Neural cell (in vitro differentiated cells): ENCODE results near the gene LDLRAD3. TPM values are rescaled to one million over a fixed set of nuclear protein-coding genes. Genes with fewer than 3 reads are reported as not detected.

Experiments used
- H2AFZ ChIP-seq: fragments of 200-600, 300-800 bp; sonication (generic), shearing (Covaris generic); 2 replicates; pipeline ENCODE4 v1.6.0; 2014; ENCODE audit warnings: low read depth, mild to moderate bottlenecking, antibody characterized with exemption, low read length, moderate library complexity
- H3F3A ChIP-seq: fragments of 200-600 bp; shearing (Covaris generic); 2 replicates; pipeline ENCODE4 v1.6.1; 2016; ENCODE audit warnings: mild to moderate bottlenecking, moderate library complexity, mixed read lengths, antibody characterized with exemption, low read length; ENCODE audit not compliant: insufficient read depth, poor library complexity, severe bottlenecking
- H3K27ac ChIP-seq: fragments of 200-600, 300-800 bp; sonication (generic), shearing (Covaris generic); 2 replicates; pipeline ENCODE4 v1.5.1; 2014; ENCODE audit warnings: mild to moderate bottlenecking, low read length, moderate library complexity
- H3K27me3 ChIP-seq: fragments of 300-800, 200-600 bp; sonication (generic), shearing (Covaris generic); 2 replicates; pipeline ENCODE4 v1.6.0; 2014; ENCODE audit warnings: mild to moderate bottlenecking, low read depth, low read length, moderate library complexity; ENCODE audit not compliant: insufficient read depth
- H3K36me3 ChIP-seq: fragments of 300-800, 200-600 bp; sonication (generic), shearing (Covaris generic); 2 replicates; pipeline ENCODE4 v1.5.1; 2014; ENCODE audit warnings: mild to moderate bottlenecking, antibody characterized with exemption, low read length, moderate library complexity; ENCODE audit not compliant: insufficient read depth
- H3K4me2 ChIP-seq: fragments of 300-800, 200-600 bp; sonication (generic), shearing (Covaris generic); 2 replicates; pipeline ENCODE4 v1.6.0; 2014; ENCODE audit warnings: mild to moderate bottlenecking, low read length
- H3K4me3 ChIP-seq: fragments of 300-800, 200-600 bp; sonication (generic), shearing (Covaris generic); 2 replicates; pipeline ENCODE4 v1.5.1; 2014; ENCODE audit warnings: mild to moderate bottlenecking, low read length, moderate library complexity
- H3K79me2 ChIP-seq: fragments of 200-600 bp; shearing (Covaris generic); replicated peaks from 2 replicates; pipeline ENCODE4 v1.6.0; 2014; ENCODE audit warnings: mild to moderate bottlenecking, low read length, moderate library complexity; ENCODE audit not compliant: insufficient read depth
- H3K9ac ChIP-seq: fragments of 300-800, 200-600 bp; sonication (generic), shearing (Covaris generic); 2 replicates; pipeline ENCODE4 v1.6.1; 2016; ENCODE audit warnings: mild to moderate bottlenecking, low read length, mixed read lengths
- H3K9me2 ChIP-seq: fragments of 200-600 bp; shearing (Covaris generic); 2 replicates; pipeline ENCODE4 v1.6.1; 2016; ENCODE audit warnings: mild to moderate bottlenecking, low read length, mixed read lengths; ENCODE audit not compliant: insufficient read depth
- H3K9me3 ChIP-seq: fragments of 200-600, 300-800 bp; sonication (generic), shearing (Covaris generic); 2 replicates; pipeline ENCODE4 v1.6.1; 2016; ENCODE audit warnings: mild to moderate bottlenecking, mixed run types, low read length, moderate library complexity, mixed read lengths
- H4K20me1 ChIP-seq: fragments of 200-600 bp; shearing (Covaris generic); 2 replicates; pipeline ENCODE4 v1.6.1; 2016; ENCODE audit warnings: mild to moderate bottlenecking, mixed run types; ENCODE audit not compliant: insufficient read depth
- EP300 ChIP-seq: fragments of 450-650 bp; conservative IDR thresholded peaks from 2 replicates; pipeline ENCODE4 v1.6.1; 2014; ENCODE audit warnings: antibody characterized with exemption, mild to moderate bottlenecking, moderate library complexity; ENCODE audit not compliant: poor library complexity, severe bottlenecking
- EZH2 ChIP-seq: fragments of 200-600, 300-800 bp; shearing (Covaris generic), sonication (generic); IDR thresholded peaks from 2 replicates; pipeline ENCODE4 v1.6.1; 2014; ENCODE audit warnings: antibody characterized with exemption, low read length, borderline replicate concordance, mild to moderate bottlenecking; ENCODE audit not compliant: insufficient read depth, poor library complexity, severe bottlenecking
- MXI1 ChIP-seq: fragments of 450-650 bp; conservative IDR thresholded peaks from 2 replicates; pipeline ENCODE4 v1.6.1; 2014; ENCODE audit warnings: antibody characterized with exemption, mild to moderate bottlenecking; ENCODE audit not compliant: poor library complexity, severe bottlenecking
- POLR2AphosphoS5 ChIP-seq: IDR thresholded peaks from 2 replicates; pipeline ENCODE4 v1.6.1; 2012
- RAD21 ChIP-seq: fragments of 450-650 bp; conservative IDR thresholded peaks from 2 replicates; pipeline ENCODE4 v1.6.1; 2014; ENCODE audit warnings: antibody characterized with exemption, mild to moderate bottlenecking, moderate library complexity
- SMC3 ChIP-seq: fragments of 450-650 bp; conservative IDR thresholded peaks from 2 replicates; pipeline ENCODE4 v1.6.1; 2014; ENCODE audit warnings: antibody characterized with exemption, mild to moderate bottlenecking, moderate library complexity; ENCODE audit not compliant: poor library complexity
- TAF1 ChIP-seq: IDR thresholded peaks from 2 replicates; pipeline ENCODE4 v1.6.1; 2012; ENCODE audit warnings: low read depth
- polyA plus RNA-seq: library from polyadenylated mRNA; depleted of rRNA; stranded (reverse); fragments of >200 nt; gene quantifications from 2 replicates; pipeline ENCODE4 v1.2.3, GENCODE V29; 2014
- TF ChIP-seq, protein P1 (sequence below): fragments of 450-650 bp; IDR thresholded peaks from 2 replicates; pipeline ENCODE4 v1.5.1; 2014; ENCODE audit warnings: antibody characterized with exemption, mild to moderate bottlenecking, moderate library complexity; ENCODE audit not compliant: poor library complexity, severe bottlenecking
- TF ChIP-seq, protein P2 (sequence below): IDR thresholded peaks from 2 replicates; pipeline ENCODE4 v1.6.1; 2012; ENCODE audit warnings: borderline replicate concordance

LDLRAD3 gene
- polyA plus RNA-seq, 1 donor from 2014 or later = 3.5 TPM

DNA sequence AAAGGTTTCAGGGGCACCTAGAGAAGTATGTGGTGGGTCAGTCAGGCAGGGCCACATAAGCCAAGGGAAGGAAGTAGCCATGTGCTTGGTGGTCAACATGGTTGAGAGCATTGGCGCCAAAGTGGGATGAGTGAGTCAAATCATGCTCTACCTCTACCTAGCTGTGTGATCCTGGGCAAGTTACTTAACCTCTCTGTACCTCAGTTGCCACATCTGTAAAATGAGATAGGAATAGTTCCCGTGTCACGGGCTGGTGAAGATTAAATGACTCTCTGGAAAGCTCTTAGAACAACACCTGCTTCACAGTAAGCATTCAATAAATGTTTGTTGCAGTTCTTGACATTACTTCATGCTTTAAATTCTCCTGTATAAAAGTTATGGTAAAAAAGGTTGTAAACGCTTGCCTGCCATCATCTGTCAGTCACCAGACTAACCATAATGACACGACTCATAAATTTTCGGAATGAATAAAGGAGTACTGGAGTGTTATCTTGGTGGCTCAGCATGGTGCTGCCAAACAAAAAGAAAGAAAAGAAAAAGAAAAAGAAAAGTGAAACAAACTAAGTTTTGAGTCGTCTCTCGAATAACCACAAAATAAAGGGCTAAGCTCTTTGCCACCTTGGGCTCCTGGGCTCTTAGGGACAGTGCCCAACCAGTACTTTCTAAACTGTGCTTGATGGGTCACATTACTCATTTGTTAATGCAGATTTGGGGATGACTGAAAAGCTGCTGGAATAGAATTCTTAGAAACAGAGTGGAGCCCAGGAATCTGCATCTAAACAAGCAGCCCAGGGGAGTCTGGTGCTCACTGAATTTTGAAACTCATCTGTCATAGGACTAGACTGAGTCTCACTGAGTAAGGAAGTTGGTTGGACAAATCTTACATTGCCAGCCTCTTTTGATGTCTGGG lies 107.6 kb downstream of the LDLRAD3 start:
- Histone ChIP-seq H3K36me3 (no peaks in the 10 kb centered on the region), H3K27me3 (no peaks in the 10 kb centered on the region), H4K20me1 (no peaks in the 10 kb centered on the region), H3F3A (no peaks in the 10 kb centered on the region), H3K9ac (no peak overlapping the region), H2AFZ (no peak overlapping the region), H3K4me2 (no peak overlapping the region), H3K9me2 (no peaks in the 10 kb centered on the region), H3K27ac (no peak overlapping the region), H3K4me3 (no peak overlapping the region), H3K79me2 (no peaks in the 10 kb centered on the region), H3K9me3 (no peaks in the 10 kb centered on the region)
- TF ChIP-seq EP300 = no peak
- TF ChIP-seq EZH2 = no peak
- TF ChIP-seq TAF1 = no peak
- TF ChIP-seq, protein P1, sequence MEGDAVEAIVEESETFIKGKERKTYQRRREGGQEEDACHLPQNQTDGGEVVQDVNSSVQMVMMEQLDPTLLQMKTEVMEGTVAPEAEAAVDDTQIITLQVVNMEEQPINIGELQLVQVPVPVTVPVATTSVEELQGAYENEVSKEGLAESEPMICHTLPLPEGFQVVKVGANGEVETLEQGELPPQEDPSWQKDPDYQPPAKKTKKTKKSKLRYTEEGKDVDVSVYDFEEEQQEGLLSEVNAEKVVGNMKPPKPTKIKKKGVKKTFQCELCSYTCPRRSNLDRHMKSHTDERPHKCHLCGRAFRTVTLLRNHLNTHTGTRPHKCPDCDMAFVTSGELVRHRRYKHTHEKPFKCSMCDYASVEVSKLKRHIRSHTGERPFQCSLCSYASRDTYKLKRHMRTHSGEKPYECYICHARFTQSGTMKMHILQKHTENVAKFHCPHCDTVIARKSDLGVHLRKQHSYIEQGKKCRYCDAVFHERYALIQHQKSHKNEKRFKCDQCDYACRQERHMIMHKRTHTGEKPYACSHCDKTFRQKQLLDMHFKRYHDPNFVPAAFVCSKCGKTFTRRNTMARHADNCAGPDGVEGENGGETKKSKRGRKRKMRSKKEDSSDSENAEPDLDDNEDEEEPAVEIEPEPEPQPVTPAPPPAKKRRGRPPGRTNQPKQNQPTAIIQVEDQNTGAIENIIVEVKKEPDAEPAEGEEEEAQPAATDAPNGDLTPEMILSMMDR = no peak
- TF ChIP-seq MXI1 = no peak
- TF ChIP-seq POLR2AphosphoS5 = no peak
- TF ChIP-seq, protein P2, sequence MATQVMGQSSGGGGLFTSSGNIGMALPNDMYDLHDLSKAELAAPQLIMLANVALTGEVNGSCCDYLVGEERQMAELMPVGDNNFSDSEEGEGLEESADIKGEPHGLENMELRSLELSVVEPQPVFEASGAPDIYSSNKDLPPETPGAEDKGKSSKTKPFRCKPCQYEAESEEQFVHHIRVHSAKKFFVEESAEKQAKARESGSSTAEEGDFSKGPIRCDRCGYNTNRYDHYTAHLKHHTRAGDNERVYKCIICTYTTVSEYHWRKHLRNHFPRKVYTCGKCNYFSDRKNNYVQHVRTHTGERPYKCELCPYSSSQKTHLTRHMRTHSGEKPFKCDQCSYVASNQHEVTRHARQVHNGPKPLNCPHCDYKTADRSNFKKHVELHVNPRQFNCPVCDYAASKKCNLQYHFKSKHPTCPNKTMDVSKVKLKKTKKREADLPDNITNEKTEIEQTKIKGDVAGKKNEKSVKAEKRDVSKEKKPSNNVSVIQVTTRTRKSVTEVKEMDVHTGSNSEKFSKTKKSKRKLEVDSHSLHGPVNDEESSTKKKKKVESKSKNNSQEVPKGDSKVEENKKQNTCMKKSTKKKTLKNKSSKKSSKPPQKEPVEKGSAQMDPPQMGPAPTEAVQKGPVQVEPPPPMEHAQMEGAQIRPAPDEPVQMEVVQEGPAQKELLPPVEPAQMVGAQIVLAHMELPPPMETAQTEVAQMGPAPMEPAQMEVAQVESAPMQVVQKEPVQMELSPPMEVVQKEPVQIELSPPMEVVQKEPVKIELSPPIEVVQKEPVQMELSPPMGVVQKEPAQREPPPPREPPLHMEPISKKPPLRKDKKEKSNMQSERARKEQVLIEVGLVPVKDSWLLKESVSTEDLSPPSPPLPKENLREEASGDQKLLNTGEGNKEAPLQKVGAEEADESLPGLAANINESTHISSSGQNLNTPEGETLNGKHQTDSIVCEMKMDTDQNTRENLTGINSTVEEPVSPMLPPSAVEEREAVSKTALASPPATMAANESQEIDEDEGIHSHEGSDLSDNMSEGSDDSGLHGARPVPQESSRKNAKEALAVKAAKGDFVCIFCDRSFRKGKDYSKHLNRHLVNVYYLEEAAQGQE = no peak
- TF ChIP-seq RAD21 = no peak
- TF ChIP-seq SMC3 = no peak

DNA sequence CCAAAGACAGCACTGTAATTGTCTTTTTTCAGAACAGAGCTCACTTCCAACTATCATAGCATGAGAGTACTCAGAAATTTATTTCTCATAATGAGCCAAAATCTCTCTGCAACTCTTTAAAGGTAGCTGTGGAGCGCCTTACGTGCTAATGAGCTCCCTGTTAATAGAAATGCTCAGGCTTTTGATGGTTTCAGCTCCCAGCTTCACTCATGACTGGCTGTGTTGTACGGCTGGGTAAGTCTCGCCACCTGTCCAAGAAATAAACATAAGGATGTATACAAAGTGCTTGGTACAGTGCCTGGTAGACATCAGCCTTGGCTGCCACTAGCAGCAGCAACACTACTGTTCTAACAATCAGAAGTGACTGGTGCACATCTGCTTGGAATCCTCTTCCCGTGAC lies 109.4 kb downstream of the LDLRAD3 start:
- no peaks in the 10 kb centered on the region for H3K9me2 ChIP-seq
- H3K36me3 ChIP-seq = no peaks in the 10 kb centered on the region
- no peaks in the 10 kb centered on the region for H4K20me1 ChIP-seq
- no peaks in the 10 kb centered on the region for H3F3A ChIP-seq
- no peak overlapping the region for H3K27ac ChIP-seq
- H3K4me3 ChIP-seq = no peak overlapping the region
- TF ChIP-seq EP300 = no peak
- TF ChIP-seq SMC3 = no peak
- TF ChIP-seq EZH2 = no peak
- TF ChIP-seq, protein P2 = no peak
- TF ChIP-seq MXI1 = no peak
- TF ChIP-seq, protein P1 = no peak
- TF ChIP-seq POLR2AphosphoS5 = no peak
- no peak for TF ChIP-seq TAF1
- no peak for TF ChIP-seq RAD21
- no peaks in the 10 kb centered on the region for H3K27me3 ChIP-seq
- no peaks in the 10 kb centered on the region for H3K9me3 ChIP-seq
- no peak overlapping the region for H3K9ac ChIP-seq
- H3K4me2 ChIP-seq = no peak overlapping the region
- no peaks in the 10 kb centered on the region for H3K79me2 ChIP-seq
- no peak overlapping the region for H2AFZ ChIP-seq
